Left ventricle myocardium superior (tissue), 1 donor: ENCODE measurements around the gene ARHGEF11. TPM values are rescaled to one million over a fixed set of nuclear protein-coding genes. Genes with fewer than 3 reads are reported as not detected.
"Not testable (repeated sequence)": the region's sequence is repeated elsewhere in the genome, so short reads cannot be mapped to it uniquely, and the experiment has no call there.

Source experiments
- ATAC-seq: fragments of 200-7000 bp; cut with Tn5 transposase; one replicate; pipeline ENCODE4 v1.9.1; 2020; ENCODE audit warnings: mild to moderate bottlenecking, moderate library complexity
- DNase-seq: peaks from one replicate; pipeline ENCODE4 v3.0.0-alpha.2; 2020
- intact Hi-C: fragments of 100-400 bp; cut with micrococcal nuclease; formaldehyde crosslinking; loops from one replicate; pipeline ENCODE4 v1.11.0; 2022
- total RNA-seq: library from RNA; stranded (reverse); fragmentation: NEBNext Ultra II Directional; extraction: Animal tissue kit (Norgen Biotek cat#: 25700); gene quantifications from one replicate; pipeline ENCODE4 v1.2.1, GENCODE V29; 2021
- donor health status: DM: no; HTN: yes; CAD: no; lungs with severe emphysema.

ARHGEF11 gene
- total RNA-seq, 1 donor from 2014 or later = 28.8 TPM

- ATAC-seq = no peak
- DNase-seq = no peak
- intact Hi-C loops = no loop called here
Measured at GRCh38 chr1:156941675-156942074, 103.9 kb downstream of the ARHGEF11 start.

- no peak for DNase-seq
- no peak for ATAC-seq
- intact Hi-C loops = no loop called here
Measured at GRCh38 chr1:156939786-156940334, 105.7 kb downstream of the ARHGEF11 start.

GRCh38 chr1:156938813-156939212 is 106.7 kb downstream of the ARHGEF11 start:
- ATAC-seq (no peak), DNase-seq (no peak)
- intact Hi-C loops = no loop called here

- DNase-seq = no peak
- intact Hi-C loops = no loop called here
- no peak for ATAC-seq
Measured at GRCh38 chr1:156937883-156938282, 107.7 kb downstream of the ARHGEF11 start.

GRCh38 chr1:156936721-156937220 is 108.8 kb downstream of the ARHGEF11 start:
- DNase-seq = no peak
- intact Hi-C loops = no loop called here
- ATAC-seq = no peak

- intact Hi-C loops = no loop called here
- ATAC-seq = no peak
Measured at GRCh38 chr1:156936191-156936590, 109.4 kb downstream of the ARHGEF11 start.

GRCh38 chr1:156935505-156936128 is 109.9 kb downstream of the ARHGEF11 start:
- ATAC-seq (no peak), DNase-seq (no peak)
- intact Hi-C loops = no loop called here

More at GRCh38 chr1:156936191-156936590, 109.4 kb downstream of the ARHGEF11 start:
- no peak for DNase-seq

GRCh38 chr1:156933136-156933535 is 112.4 kb downstream of the ARHGEF11 start:
- no peak for DNase-seq
- no peak for ATAC-seq
- intact Hi-C loops = no loop called here

GRCh38 chr1:156931974-156932710 is 113.4 kb downstream of the ARHGEF11 start:
- ATAC-seq = peak; percentile 16
- no peak for DNase-seq
- intact Hi-C loops = no loop called here

- DNase-seq (no peak), ATAC-seq (peak; percentile 50)
- intact Hi-C loops = no loop called here
Measured at GRCh38 chr1:156931211-156931952, 114.2 kb downstream of the ARHGEF11 start.

GRCh38 chr1:156930483-156930882 is 115.1 kb downstream of the ARHGEF11 start:
- DNase-seq = no peak
- intact Hi-C loops = no loop called here
- ATAC-seq = no peak

GRCh38 chr1:156929596-156930238 is 115.8 kb downstream of the ARHGEF11 start:
- DNase-seq = no peak
- ATAC-seq = no peak
- intact Hi-C loops = no loop called here

- intact Hi-C loops = no loop called here
- ATAC-seq = no peak
Measured at GRCh38 chr1:156928043-156928602, 117.4 kb downstream of the ARHGEF11 start.

GRCh38 chr1:156927215-156928042 is 118.1 kb downstream of the ARHGEF11 start:
- intact Hi-C loops = no loop called here
- peak; percentile 80 for DNase-seq
- ATAC-seq = peak; percentile 74

More at GRCh38 chr1:156928043-156928602, 117.4 kb downstream of the ARHGEF11 start:
- no peak for DNase-seq

GRCh38 chr1:156926695-156927094 is 118.8 kb downstream of the ARHGEF11 start:
- DNase-seq, ATAC-seq, intact Hi-C loops: not testable (repeated sequence)

GRCh38 chr1:156926175-156926574 is 119.4 kb downstream of the ARHGEF11 start:
- DNase-seq = peak; percentile 76
- intact Hi-C loops = no loop called here
- peak; percentile 42 for ATAC-seq

- no peak for ATAC-seq
- no peak for DNase-seq
- intact Hi-C loops = no loop called here
Measured at GRCh38 chr1:156925154-156926010, 120.2 kb downstream of the ARHGEF11 start.
